T follicular helper cell (primary cell): ENCODE results near the gene SCTR.

Experiments
- DNase-seq: peaks from one replicate; pipeline ENCODE4 v3.0.0-alpha.2; 2020; ENCODE audit warnings: low read depth
- total RNA-seq, 2 experiments: gene quantifications; one replicate each; lab custom pipeline; 2026; lab: John Stamatoyannopoulos, UW

Gene SCTR
- 0 reads per million in 2 experiments for total RNA-seq

DNA sequence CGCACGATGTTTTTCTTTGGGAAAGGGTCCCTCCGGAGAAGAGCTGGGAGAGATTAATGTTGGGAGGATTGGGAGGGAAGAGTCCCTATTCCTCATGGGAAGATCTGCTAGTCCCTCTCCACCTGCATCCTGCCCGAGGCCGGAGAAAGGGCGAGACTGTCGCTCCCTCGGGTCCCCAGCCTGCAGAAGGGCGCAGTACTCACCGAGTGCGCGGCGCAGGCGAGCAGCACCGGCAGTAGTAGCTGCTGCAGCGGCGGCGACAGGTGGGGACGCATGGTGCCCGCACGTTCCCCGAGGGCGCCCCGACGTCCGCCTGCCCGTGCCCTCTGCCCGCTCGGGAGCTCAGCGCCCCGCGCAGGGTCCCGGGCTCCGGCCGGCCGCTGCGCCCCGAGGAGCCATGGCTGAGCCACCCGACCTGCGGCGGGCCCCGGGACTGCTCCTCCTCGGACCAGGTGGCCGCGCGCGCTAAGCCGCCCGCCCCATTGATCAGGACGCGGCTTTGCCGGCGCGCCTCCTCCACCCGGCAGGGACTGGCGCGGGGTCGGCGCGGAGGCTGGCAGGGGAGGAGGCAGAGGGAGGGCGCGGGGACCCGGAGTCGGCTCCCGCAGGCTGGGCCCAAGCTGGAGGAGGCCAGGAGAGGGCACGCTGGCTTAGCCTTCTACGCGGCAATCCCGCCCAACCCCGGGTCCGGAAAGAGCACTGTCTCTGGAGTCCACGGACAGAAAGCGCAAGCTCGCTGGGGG lies at the start of gene SCTR:
SCTR (minus strand) TSS at position 532 of the 743 bp plus-strand sequence; CDS start at position 275, 257 bp downstream.
- no peak for DNase-seq

DNA sequence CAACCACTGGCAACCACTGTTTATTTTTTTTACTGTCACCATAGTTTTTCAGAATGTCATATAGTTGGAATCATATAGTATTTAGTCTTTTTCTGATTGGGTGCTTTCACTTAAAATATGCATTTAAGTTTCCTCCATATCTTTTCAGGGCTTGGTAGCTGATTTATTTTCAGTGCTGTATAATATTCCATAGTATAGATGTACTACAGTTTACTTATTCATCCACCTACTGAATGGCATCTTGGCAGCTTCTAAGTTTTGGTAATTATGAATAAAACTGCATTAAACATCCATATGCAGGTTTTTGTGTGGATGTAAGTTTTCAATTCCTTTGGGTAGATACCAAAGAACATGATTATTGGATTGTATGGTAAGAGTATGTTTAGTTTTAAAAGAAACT lies 43.0 kb upstream of the SCTR start:
- no peak for DNase-seq

GRCh38 chr2:119565481-119565880 lies 41.2 kb upstream of the SCTR start:
- DNase-seq, result no peak

DNA sequence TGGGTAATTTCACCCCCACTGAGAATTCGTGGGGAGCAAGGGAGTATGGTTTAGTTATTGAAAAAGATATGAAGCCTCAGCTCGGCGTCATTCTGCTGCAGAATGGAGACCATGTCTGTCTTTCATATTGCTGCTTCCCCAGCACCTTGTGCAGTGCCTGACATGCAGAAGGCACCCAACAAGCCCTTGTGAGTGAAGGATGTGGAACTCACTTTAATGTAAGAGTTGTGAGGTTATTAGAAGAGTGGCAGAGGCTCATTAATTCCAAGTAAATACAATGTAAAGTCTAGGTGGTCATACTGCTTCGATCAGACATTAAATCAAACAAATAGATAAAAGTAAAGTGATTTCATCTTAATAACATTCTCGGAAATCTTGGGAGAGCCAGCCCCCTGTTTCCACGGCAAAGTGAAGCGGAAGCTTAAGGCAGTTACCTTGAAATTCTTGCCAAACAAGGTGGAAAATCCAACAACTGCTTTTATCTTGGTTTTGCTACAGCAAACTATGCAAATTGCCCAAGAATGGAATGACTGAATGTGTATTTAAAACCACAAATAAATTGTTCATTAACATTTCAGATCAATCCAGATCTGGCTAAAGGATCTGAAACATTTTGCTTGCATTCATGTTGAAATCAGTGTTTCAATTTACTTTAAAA lies 29.5 kb upstream of the SCTR start:
- no peak for DNase-seq

- no peak for DNase-seq
These were observed 28.6 kb upstream of the SCTR start for GRCh38 chr2:119552902-119553301.

DNA sequence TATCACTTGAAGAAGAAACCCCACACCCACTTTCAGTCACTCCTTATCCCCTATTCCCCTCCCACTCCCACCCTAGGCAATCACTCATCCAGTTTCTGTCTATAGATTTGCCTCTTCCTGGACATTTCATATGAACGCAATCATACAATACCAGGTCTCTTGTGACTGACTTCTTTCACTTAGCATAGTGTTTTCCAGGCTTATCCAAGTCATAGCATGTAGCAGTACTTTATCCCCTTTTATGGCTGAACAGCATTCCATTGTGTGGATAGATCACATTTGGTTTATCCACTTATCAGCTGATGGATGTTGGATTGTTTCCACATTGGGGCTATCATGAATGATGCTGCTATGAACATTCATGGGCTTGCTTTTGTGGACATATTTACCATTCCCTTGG lies 26.6 kb upstream of the SCTR start:
- DNase-seq, result no peak

DNA sequence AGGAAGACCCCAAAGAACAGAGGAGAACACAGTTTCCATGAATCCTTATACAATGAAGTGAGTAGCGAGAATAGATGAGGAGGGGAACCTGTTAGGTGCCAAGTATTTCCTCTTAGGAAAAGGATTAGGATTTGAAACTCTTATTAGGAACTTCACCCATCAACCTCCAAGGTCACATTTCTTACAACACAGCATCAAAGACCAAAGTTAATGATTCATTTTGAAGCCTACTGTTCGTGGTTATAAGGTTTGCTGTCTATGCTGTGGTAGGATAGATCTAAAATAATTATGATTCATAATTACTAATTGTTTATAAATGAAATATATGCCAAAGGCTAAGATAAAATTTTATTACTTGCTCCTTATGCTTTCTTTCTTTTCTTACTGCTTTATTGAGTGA lies 26.1 kb upstream of the SCTR start:
- DNase-seq, result no peak

DNA sequence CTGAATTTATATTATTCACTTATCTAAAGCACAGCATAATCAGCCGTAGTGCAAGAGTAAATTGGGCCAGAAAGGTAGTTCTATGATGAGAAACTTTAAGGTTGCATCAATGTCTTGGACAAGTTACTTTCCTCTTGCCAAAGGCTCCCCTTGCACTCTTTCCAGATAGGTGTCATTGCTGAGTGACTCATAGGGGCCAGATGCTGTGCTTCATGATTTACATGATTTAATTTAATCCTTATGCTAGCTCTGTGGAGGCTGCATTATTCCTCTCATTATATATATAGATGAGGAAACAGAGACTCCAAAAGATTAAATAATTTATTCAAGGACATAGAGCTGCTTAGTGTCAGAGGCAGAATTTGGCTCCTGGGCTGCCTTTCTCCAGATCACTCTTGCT lies 25.0 kb upstream of the SCTR start:
- DNase-seq, result no peak

DNA sequence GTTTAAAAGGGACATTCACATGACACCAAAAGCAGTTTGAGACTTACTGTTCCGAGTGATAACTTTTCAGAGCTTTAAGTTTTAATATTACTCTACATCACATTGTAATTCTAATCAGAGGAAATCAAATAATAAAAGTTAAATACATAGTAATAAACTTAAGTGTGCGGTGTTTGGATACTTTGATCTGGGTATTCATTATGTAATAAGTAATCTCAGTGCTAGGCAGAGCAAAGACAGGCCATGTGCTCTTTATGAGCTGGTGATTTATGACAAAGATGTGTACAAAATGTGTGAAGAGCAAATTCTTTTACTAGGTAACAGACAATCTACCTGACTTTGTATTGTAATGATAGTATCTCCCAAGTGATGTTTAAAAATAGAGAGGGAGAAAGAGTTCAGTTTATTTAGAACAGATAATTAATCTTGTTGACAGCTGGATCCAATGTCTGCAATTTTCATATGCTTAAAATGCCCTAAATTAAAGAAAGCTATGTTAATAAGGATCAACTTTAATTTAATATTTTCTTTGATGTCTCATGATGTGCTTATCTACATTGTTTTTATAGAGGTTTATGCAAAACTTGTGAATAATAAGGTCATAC lies 24.3 kb upstream of the SCTR start:
- no peak for DNase-seq

GRCh38 chr2:119546447-119546767 lies 22.1 kb upstream of the SCTR start:
- DNase-seq, result no peak

DNA sequence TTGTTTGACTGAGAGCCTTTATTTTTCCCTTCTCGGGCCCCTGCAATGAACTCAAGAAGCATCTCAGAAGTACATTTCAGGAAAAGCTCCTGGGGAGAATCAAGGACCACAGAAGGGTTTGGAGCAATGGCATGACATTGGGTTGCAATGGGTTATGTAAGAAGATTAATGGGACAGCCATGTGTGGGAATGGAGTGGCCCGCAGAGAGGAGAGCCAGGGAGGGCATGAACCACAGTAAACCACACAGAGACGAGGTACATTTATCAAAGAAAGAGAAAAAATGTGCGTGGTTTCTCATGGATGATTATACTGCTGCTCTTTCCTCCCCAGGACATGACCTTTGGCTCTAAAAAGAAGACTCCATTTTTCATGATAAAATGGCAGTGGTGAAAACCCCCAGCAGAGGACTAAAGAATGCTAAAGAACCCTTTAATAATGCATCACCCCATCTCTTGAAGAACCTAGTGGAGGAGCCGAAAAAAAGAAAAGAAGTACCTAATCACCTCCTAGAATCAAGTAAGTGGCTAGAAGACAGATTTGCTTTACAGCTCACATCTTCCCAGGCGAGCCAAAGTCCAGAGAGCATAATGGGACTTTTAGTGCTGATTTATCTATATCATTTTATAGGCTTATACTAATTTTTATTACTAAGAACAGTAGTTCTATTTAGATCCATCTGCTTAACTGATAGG lies 21.6 kb upstream of the SCTR start:
- no peak for DNase-seq

DNA sequence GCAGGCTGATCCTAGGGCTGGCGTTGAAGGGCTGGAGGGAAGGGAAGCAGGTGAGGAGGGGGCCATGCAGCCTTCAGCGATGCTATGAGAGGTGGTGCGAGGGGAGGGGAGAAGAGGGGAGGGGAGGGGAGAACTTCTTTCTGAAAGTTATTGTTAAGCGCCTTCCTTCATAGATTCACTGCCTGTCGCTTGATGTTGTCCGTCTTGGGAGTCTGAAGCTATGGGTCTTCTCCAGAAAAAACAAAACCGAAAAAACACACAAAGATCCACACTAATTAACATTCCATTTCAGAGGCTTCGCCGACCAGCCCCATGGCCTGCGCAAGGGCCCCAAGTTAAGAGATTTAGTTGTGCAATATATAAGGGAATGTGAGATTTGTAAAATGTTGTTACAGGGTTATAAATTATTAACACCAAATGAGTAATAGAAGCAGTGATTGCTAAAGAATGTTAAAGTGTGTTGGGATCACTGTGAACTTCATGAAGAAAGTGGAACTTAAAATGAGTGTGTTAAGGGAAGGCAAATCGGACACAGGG lies 20.7 kb upstream of the SCTR start:
- DNase-seq, result no peak

DNA sequence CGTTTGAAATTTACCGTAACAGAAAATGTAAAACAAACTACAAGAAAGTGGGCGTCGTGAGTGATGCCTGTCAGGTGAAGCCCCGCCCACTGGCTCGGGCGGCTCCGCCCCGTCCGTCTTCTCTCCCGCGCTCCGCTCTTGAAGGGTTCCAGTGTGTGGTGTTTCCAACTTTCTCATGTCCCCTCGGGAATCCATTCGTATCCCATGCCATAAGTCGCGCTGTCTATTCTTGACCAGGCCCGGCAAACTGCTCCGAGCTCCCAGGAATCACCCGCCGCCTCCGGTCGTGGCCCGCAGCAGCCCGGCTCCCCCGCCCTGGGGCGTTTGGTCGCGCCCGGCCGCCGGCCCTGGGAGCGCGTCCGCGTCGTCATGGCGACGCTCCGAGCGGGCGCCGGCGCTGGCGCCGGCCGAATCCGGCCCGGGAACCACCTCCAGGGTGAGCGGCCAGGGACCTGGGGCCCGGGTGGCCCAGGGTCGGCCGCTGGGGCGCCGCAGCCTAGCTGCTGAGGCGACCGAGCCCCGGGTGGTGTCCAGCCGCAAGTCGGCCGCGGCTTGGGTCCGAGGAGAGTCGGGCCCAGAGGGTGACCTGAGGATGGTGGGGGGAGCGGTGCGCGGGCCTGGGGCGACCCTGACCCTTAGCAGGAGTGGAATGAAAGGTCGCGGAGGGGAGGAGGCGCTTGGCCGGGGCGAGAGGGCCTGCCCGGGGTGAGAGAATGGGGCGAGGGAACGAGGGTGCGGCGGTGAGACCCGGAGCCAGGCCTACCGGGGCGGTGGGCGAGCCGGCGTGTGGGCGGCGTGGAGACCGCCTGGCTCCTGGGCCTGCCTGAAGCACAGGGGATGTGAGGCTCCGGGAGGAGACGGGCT lies 20.0 kb upstream of the SCTR start, which contains the start of gene CFAP221:
CFAP221 (plus strand) TSS at position 375 of the 864 bp plus-strand sequence. CDS start 1,683 bp downstream, outside the sequence.
- no peak for DNase-seq

DNA sequence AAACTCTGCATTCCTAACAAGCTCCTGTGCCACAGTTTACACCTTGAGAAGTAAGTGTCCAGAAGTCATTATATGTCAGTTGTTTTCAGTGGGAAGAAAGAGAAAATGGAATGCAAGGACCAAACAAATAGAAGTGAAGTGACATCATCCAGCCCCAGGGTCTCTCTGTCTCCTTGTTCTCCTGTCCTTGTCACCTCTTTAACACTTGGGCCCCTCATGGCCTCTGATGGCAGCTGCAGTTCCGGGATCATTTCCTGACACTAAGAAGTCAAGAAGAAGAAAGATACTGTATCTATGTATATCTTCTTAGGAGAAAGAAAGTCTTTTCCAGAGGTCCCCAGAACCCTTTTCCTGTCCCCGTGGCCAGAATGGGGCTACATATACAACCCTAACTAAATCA lies 17.2 kb upstream of the SCTR start:
- no peak for DNase-seq

DNA sequence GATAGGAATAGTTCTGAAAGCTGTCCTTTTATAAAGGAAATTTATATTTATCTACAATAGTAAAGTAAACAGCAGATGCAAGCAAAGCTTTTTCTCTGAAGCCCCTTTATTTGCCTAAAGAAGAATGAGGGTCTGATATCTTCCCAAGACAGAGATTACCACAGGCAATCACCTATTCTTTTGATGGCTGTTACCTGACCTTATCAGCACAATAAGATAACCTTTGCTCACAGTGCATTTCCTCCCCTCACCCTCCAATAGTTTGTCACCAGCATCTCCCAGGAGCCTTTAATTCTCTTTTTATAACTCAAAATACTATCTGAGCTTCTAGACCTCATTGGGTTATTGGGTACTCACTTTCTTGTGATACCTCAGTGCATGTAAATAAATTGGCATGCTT lies 13.5 kb upstream of the SCTR start:
- no peak for DNase-seq

- no peak for DNase-seq
These were observed 12.4 kb upstream of the SCTR start for GRCh38 chr2:119536707-119537106.

DNA sequence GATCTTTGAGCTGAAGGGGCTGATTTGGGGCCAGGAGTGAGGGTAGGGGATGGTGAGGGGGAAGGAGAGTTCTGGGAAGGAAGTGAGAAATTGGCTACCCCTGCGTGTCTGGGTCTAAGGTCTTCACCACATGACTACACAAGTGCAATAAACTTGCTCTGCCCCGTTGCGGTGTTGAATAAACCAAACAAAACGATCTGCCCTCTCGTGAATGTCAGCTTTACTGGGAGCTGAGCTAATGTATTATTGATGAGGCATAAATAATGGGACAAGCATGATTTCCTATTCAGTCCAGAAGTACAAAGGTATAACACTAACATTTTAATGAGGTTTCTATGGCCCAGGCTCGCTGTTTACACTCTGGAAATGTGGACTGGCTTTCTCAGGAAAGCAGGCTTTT lies 11.9 kb upstream of the SCTR start:
- no peak for DNase-seq

GRCh38 chr2:119533560-119533959 lies 9.3 kb upstream of the SCTR start:
- DNase-seq, result no peak

- no peak for DNase-seq
These were observed 7.0 kb upstream of the SCTR start for GRCh38 chr2:119531292-119531691.

- no peak for DNase-seq
These were observed 3.7 kb upstream of the SCTR start for GRCh38 chr2:119527999-119528398.

- DNase-seq, result no peak
These were observed 1.3 kb upstream of the SCTR start for GRCh38 chr2:119525614-119526013.
